HG03520 (cell line): ENCODE measurements around the gene TAF6.

Source experiments
- ATAC-seq: cut with Tn5 transposase; IDR thresholded peaks from one replicate; pipeline ENCODE4 v1.9.1; 2021; ENCODE audit warnings: mild to moderate bottlenecking, moderate library complexity; ENCODE audit not compliant: unreplicated experiment

TAF6 gene

DNA sequence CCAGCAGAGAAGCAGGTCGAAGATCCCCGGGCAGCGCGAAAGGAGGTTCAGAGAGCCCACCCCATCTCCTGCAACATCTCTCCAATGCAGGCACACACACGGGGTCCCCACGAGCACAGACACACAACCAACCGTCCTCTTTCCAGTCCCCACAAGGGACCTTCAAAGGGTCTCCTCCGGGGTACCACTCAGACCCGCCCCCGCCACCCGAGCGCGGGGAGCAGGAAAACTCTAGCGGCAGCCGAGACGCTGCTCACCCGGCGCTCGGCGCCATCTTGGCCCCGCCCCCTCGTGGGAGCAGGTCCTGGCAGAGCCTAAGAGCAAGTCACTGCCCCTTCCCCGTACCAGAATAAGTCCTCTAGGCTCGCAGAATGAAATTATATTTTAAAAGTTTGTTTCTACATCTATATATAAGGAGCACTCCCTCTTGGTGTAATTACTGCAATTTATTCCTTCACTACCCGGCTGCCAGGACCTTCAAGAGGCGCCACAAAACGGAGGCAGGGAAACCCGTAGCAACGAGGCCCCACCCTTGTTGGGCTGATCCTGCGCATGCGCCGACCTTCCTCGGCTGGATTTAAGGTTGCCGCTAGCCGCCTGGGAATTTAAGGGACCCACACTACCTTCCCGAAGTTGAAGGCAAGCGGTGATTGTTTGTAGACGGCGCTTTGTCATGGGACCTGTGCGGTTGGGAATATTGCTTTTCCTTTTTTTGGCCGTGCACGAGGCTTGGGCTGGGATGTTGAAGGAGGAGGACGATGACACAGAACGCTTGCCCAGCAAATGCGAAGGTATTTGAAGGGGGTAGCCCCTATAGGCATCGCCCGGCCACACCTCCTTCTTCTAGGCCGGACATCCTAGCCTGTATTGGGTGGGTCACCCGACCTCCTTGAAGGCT is at the start of gene TAF6, which contains the start of gene CNPY4:
TAF6 (minus strand) TSS at position 287 of the 898 bp plus-strand sequence. CDS start 5,149 bp downstream, outside the sequence.
CNPY4 (plus strand) TSS at position 563 of the 898 bp plus-strand sequence; CDS start at position 674, 111 bp downstream.
- ATAC-seq = peak; percentile 66

DNA sequence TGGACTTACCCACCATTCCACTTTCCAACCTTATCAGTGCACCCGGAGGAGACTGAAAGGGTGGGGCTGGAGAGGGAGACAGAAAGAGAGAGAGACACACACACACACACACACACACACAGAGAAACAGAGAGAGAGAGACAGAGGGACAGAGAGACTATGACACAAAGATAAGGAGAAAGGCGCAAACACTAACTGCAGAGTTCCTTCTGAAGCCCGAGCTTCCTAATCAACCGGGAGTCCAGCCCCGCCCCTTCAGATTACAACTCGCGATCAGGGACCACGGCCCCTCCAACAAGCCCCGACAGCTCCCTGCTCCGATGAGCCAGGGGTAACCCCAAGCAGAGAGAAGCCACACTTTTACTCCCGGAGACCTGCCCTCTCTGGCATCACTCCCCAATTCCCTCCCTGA is 48.8 kb upstream of the TAF6 start:
- ATAC-seq = no peak

DNA sequence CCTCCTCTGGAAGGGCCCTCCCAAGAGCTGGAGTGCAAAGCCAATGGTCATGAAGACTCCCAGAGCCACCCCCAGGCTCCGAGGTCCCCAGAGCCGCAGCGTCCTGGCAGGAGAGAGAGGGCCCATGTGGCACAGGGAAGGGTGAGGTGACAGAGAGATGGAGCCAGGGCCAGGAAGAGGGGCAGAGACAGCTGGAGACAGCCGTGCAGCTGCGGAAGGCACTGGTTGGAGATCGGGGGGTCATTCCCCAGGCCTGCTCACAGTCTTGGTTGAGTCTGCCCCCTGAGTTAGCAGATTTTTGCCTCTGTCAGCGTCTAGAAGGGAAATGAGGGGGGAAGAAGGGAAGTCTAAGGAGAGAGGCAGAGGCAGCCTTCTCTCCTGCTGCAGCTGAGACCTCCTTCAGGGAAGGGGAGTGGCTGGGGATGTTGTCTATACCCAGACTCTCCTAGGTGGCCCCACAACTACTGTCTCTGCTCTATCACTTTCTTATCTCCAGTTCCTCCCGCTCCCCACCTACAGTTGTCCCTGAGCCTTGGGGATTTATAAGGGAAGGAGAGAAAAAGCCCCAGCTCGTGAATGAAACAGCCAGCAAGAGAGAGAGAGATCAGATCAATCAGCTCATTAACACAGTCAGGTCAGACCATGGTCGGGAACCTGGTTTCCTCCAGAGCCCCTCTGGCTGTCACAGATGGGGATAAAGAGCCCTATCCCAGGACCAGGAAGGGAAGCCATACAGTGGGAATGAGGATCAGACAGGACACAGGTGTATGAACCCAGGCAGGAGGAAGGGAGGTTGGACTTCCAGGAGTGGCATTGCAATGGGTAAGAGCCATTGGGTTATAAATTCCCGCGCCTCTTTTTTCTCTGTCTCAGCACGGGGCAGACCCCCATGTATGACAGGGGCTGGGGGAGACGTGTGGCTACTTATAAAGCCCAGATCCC is 48.1 kb upstream of the TAF6 start:
- no peak for ATAC-seq

DNA sequence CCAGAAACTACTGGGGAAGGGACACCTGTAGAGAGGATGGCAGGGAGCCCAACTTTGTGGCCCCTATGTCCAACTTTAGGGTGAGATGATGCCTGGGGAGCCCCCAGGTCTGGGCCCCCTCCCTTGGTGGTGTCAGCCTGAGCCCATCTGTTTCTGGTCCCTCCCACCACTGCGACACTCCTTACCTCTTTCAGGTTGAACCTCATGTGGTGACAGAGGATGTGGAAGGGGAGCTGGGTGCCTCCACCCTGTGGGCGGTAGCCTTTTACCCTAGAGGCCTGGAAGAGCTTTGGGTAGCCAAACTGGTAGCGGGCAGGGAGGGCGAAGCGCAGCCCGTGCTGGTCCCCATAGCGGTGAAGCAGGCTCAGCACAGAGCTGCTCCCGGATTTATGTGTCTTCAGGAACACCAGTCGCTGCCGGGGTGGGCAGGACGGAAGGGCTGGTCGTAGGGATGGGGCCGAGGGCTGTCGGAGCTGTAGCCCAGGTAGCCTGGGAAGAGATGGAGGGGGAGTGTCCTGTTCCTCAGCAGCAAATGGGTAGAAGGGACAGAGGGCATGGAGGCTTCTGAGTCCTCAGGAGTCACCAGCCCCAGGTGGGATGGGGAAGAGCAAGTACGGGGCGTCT is 47.3 kb upstream of the TAF6 start:
- ATAC-seq = no peak

DNA sequence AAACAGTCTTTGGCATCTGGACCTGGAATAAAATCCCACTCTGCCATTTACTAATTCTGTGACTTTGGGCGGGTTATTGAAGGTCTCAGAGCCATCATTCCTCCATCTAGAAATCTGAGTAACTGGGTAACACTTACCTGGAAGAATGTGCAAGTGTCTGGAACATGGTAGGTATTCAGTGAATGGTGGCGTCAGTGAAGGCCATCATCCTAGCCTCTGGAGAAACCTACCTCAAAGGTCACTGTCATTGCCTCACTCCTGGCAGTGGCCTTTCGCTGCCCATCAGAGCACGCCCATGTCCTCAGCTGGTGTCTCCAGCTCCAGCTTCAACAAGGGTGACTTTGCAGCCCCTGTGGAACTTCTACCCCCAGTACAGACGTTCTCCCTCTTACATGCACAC is 44.7 kb upstream of the TAF6 start:
- ATAC-seq = no peak

DNA sequence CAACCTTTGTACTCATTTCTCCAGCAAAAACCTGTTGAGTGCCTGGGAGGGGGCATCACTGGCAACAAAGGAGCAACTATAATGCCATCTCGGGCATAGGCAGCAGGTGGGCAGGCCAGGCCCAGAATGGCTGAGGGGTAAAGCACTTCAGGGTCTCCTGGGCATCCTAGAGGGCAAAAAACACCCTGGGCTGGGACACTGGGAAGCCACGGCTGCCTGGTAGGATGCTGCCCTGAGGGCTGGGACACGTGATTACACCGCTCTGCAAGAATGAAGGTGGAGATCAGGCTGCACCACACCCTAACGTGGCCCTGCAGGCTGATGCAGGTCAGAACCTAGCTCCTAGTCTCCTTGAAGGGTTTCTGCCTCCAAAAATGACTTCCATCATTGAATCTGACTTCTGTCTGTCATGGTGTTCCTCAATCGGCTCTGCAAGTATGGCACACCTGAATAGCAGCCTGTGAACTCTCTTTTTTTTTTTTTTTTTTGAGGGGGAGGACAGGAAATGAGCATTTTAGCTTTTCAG is 43.9 kb upstream of the TAF6 start:
- no peak for ATAC-seq

DNA sequence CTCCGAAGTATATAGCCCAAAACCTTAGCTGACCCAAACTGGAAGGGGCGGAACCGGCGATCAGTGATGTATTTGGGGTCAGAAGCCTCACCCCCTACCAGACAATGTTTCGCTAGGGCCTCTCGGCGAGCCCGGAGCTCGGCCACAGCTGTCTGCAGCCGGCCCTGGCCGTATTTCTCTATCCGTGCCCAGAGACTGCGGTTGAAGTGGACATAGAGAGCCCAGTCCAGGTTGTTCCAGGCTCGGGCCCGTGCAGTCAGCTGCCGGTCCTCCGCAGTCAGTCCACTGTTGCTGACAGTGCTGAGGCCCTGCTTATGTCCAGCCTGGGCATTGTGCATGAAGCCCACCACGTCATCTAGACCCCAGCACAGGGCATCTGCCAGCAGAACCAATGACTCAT is 40.9 kb upstream of the TAF6 start:
- ATAC-seq = no peak

DNA sequence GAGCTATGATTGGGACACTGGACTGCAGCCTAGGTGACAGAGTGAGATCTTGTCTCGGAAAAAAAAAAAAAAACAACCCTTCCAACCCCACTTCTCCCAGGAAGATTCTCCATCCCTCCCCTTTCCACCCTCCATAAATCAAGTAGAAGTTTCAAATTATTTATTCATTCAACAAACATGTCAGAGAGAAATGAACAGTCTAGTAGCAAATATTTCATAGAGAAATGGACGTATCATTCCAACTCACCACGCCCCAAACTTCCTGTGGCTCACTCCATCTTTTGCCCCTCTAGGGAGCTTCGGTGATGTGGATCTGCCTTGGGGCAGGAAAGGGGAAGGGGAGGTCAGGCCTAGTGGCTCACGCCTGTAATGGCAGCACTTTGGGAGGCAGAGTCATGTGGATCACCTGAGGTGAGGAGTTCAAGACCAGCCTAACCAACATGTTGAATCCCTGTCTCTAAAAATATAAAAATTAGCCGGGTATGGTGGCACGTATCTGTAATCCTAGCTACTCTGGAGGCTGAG is 40.0 kb upstream of the TAF6 start:
- no peak for ATAC-seq

DNA sequence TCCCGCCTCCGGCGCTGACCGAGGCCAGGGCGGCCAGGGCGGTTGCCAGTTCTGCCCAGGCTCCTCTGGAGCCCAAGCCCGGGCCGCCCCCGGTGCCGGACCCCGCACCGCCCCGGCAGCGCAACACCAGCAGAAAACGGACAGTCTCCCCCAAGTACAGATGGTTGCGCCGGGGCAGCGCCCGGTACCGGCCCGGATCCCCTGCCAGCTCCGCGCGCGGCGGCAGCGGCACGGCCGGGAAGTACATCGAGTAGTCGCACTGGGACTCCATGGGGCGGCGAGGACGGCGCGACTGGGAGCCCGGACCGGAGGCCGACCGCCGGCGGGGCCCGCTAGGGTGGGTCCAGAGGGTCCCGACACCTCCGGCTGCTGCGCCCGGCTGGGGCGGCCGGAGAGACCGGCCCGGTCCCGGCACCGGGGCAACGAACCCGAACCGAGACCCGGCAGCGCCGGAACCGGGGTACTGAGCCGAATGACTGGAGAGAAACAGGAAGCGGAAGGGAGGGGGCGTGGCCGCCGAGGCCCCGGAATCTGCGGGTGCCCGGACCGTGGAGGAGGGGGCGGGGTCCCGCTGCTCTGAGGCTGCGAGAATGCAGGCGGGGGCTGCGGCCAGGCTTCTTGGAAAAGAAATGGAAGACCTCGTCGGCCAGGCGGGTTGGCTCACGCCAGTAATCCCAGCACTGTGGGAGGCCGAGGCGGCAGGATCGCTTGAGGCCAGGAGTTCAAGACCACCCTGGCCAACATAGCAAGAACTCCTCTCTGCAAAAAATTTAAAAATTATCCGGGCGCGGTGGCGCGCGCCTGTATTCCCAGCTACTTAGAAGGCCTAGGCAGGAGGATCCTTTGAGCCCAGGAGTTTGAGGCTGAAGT is 39.3 kb upstream of the TAF6 start, which contains the start of gene TRAPPC14:
TRAPPC14 (minus strand) TSS at position 495 of the 870 bp plus-strand sequence; CDS start at position 271, 224 bp downstream.
- ATAC-seq = peak; percentile 68

DNA sequence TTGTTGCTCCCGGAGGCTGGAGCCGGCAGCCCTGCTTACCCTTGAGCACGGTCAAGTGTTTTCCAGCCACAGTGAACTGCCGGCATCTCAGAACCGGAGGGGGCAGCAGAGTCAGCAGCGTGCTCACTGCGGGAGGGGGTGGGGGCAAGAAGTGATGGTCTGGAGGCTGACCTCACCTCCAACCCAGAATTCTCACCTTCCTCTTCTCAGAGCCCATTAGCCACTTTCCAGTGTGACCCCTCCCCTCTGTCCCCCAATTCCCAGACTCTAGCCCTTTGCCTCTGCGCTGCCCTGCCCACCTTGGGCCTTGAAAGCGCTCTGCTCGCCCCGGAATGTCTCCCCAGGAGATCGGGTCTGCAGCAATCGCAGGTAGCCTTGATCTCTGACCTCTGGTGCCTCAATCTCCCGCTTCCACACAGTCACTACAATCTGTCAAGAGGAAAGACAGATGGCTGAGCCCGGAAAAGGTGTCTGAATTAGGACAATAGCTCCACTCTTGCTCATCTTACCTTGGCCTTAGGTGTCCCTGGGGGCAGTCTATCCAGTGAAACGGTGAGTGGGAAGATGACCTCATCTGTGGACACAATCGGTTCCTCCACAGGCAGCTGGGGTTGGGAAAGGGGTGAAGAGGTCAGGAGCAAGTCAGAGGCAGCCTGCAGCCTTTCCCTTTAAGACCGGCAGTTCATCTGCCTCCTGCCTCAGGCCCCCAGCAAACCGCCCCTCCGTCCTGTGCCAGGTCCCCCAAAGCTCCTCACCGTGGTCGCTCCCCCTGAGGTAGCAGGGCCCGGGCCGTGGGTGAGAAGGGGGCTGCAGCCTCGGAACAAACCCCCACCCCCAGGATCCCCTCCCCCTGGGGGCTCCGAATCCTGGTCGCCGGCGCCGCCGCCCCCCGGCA is 38.4 kb upstream of the TAF6 start:
- ATAC-seq = no peak

DNA sequence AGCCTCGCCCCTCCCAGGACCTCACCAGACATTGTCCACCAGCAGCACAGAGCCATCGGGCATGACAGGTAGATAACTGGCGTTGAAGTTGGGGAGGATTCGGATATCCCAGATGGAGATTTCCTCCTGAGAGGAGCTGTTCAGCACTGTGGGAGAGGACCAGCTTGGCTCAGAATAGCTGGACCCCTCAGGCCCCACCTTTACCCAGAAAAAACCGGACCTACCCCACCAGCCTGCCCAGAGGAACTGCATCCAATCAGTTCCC is 37.8 kb upstream of the TAF6 start:
- ATAC-seq = no peak

DNA sequence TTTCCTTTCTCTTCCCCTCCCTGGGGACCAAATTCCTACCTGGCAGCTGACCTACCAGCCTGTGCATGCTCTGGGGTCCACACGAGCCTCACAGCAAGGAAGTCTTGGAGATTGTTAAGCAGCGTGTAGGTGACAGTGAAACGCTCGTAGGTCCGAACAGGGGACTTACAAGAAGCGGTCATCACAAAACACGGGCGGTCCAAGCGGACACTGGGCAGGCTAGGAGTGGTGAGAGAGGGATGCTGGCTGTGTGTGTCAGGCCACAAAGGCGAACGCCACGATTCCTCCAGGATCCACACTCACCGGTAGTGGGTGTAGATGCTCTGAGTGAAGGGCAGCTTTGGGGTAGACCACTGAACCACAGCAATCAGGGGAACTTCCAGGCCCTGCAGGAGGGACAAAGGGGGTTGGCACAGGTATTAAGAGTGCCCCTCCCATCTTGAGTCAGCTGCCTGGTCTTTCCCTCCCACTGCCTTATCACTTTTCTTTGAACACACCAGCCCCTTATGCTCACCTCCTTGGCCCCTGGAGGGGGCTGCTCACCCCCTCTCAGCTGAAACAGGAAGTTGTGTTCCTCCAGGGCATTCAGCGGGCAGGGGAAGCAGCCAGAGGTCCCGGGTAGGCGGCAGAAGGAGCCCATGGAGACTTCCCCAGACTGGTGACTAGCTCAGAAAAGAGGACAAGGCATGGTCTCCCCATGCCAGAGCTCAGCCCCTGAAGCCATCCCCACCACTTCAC is 37.3 kb upstream of the TAF6 start:
- ATAC-seq = no peak

DNA sequence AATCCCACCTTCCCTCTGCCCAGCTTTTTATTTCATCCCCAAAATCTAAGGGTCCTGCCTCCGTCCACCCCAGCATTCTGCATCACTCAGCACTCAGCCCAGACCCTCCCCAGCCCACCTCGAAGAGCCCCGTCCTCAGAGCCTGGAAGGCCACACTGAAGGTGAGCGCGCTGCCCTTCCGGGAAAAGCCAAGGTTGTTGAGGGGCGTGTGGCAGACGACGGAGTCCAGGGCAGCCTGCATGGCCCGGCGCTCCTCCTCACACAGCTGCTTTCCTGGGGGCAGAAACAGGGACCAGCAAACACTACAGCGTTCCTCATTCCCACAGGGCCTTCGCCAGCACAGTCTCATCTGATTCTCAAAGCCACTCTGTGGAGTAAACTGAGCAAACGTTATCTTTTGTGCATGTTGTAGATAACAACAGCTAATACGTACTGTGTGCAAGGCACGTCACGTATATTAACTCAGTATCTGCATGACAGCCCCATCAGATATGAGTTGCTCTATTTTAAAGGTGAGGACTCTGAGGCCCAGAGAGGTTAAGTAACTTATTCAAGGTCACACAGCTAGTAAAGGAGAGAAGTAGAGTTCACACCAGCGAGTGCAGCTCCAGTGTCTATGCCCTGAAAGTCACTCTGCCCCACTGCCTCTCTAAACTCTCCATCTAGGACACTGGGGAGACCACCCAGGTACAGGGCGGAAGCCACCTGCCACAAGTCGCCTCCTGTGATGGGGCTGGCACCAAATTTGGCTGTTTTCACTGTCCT is 36.6 kb upstream of the TAF6 start:
- ATAC-seq = no peak

DNA sequence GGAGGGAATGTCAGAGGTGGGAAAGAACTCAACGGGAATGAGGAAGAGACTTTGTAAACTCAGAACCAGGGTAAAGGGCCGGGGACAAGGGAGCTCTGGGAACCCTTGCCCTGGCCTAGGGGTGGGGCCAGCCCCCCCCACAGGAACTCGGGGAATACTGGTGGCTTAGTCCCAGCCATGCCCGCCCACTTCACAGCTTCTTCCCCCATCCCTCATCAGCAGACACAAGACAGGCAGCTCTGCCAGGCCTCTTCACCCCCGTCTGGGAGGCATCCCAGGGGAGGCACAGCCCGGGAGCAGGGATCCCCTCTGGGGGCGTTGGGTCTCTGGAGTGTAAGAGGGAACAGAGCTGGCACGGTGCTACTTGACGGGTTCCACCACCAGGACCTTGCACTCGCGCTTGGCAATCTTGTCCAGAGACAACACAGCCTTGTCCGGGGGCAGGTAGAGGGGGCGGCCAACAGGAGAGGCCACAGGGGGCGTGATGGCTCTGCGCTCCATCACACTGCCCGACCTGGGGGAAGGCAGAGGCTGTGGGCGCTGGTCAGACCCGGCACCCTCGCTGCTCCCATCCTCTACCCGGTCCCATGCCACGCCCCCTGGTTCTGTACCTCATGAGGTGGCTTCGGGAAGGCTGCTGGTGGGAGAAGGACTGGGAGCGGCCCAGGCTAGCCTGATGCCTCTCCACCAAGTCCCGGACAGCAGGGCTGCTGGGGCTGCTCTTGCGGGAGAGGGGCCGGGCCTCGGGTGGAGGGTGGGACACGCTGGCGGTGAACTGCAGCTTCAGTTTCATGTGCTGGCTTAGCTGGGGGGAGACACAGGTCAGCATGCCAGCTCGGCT is 35.7 kb upstream of the TAF6 start:
- no peak for ATAC-seq

DNA sequence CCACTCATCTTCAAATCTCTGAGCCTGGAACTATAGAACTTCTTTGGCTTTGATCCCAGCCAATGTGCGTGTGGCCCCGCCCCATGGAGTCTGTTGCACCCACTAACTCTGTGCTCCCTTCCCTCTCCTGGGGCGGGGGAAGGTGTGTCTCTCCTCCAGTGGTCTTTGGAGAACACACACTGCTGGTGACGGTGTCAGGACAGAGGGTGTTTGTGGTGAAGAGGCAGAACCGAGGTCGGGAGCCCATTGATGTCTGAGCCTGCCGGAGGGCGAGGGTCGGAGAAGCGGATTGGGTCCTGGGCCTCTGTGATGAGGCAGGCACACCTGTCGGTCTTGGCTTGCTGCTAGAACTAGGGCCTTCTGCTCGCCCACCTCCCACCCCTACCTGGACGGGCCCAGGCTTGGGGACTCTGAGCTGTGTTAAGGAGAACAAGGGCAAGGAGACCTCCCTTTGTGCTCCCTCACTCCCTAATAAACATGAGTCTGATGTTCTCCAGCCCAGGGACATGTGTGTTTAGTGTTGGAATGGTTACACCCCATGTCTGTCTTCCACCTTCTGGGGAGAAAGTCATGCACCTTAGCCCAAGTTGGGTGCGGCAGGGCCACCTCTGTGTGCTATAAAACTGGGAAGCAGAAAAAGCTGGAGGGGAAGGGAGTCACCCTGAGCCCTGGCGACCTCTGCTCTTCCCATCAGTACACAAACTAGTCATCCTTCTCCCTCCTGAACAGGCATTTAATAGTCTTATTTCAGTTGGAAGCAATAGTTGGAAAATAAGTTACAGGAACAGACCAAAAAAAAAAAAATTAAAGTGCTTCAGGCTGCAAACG is 34.8 kb upstream of the TAF6 start:
- no peak for ATAC-seq
